ENCODE results near the gene ABCD4.
"Not testable (repeated sequence)": the region's sequence is repeated elsewhere in the genome, so short reads cannot be mapped to it uniquely, and the experiment has no call there.

Gene ABCD4

DNA sequence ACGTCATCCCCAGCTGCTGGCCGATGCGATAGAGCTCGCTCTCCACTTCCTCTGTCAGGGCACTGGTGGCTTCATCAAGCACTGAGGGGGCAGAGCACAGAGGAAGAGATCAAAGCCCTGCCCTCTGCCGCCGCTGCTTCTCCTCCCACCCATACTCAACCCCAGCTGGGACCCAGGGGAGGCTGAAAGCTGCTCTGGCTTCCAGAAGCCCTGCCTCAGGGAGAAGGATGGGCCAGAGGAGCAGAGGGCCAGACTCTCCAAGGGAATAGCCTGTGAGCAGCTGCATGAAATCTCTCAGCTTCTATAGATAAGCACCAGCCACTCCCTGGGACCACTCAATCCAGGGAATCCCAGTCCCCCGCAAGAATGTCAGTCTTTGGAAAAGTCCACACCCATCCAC is 16.0 kb downstream of the ABCD4 start:
- TF ChIP-seq, protein P1, sequence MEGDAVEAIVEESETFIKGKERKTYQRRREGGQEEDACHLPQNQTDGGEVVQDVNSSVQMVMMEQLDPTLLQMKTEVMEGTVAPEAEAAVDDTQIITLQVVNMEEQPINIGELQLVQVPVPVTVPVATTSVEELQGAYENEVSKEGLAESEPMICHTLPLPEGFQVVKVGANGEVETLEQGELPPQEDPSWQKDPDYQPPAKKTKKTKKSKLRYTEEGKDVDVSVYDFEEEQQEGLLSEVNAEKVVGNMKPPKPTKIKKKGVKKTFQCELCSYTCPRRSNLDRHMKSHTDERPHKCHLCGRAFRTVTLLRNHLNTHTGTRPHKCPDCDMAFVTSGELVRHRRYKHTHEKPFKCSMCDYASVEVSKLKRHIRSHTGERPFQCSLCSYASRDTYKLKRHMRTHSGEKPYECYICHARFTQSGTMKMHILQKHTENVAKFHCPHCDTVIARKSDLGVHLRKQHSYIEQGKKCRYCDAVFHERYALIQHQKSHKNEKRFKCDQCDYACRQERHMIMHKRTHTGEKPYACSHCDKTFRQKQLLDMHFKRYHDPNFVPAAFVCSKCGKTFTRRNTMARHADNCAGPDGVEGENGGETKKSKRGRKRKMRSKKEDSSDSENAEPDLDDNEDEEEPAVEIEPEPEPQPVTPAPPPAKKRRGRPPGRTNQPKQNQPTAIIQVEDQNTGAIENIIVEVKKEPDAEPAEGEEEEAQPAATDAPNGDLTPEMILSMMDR (IDR thresholded peaks at IDR 0.05; ENCODE audit: low read depth, low read length, missing control alignments): no peak
- DNase-seq: no peak
- H3K27me3 ChIP-seq (replicated peaks): no peaks in the 10 kb centered on the region
- H3K36me3 ChIP-seq (replicated peaks): peaks cover 40% of the 10 kb centered on the region
- no peak overlapping the region for H3K4me3 ChIP-seq (ENCODE audit: low read depth, low read length)
- no peak overlapping the region for H3K27ac ChIP-seq
- in situ Hi-C loops (cut with HindIII; ENCODE audit: low pct_ligation_motif_present, low sequenced_read_pairs): no loop called here

DNA sequence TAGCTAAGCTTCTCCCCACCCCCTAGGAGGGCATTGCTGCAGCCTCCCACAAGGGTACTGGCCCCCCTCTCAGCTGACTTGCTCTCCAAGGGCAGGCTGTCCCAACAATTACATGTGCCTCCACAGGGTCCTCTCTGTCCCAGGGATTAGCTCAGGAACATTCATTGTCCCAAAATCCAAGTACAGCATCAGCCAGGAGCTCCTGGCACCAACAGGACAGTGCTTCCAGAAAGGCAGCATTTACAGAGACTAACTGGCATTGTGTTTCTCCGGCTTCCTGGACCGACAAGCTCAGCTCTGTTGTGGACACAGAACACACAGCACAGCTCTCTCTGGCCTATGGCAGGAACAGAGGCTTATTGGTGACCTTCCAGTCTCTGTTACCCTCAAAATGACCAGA is 21.7 kb downstream of the ABCD4 start:
- in situ Hi-C loops (cut with HindIII; ENCODE audit: low pct_ligation_motif_present, low sequenced_read_pairs): no loop called here
- no peaks in the 10 kb centered on the region for H3K27me3 ChIP-seq (replicated peaks)
- peaks cover 11% of the 10 kb centered on the region for H3K36me3 ChIP-seq (replicated peaks)
- no peak overlapping the region for H3K4me3 ChIP-seq (ENCODE audit: low read depth, low read length)
- DNase-seq: no peak
- TF ChIP-seq, protein P1 (IDR thresholded peaks at IDR 0.05; ENCODE audit: low read depth, low read length, missing control alignments): no peak
- no peak overlapping the region for H3K27ac ChIP-seq

DNA sequence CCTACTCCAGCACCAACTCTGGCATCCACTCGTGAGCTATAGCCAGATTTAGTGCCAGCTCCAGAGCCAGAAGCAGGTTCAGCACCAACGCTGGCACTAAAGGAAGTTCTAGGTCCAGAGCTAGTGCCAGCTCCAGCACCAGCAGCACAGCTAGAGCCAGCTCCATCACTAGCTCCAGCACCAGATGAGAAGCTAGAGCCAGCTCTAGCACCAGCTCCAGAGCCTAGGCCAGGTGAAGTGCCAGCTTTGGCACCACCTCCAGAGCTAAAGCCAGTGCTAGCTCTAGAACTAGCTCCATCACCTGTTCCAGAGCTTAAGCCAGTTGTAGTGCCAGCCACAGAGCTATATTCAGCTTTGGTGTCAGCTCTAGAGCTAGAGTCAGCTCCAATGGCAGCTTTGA is 24.7 kb downstream of the ABCD4 start:
- Histone ChIP-seq H3K27me3 (replicated peaks) (no peaks in the 10 kb centered on the region), H3K27ac (no peak overlapping the region), H3K36me3 (replicated peaks) (no peaks in the 10 kb centered on the region), H3K4me3 (ENCODE audit: low read depth, low read length) (no peak overlapping the region)
- in situ Hi-C loops (cut with HindIII; ENCODE audit: low pct_ligation_motif_present, low sequenced_read_pairs): no loop called here
- TF ChIP-seq, protein P1 (IDR thresholded peaks at IDR 0.05; ENCODE audit: low read depth, low read length, missing control alignments): no peak
- DNase-seq: no peak

DNA sequence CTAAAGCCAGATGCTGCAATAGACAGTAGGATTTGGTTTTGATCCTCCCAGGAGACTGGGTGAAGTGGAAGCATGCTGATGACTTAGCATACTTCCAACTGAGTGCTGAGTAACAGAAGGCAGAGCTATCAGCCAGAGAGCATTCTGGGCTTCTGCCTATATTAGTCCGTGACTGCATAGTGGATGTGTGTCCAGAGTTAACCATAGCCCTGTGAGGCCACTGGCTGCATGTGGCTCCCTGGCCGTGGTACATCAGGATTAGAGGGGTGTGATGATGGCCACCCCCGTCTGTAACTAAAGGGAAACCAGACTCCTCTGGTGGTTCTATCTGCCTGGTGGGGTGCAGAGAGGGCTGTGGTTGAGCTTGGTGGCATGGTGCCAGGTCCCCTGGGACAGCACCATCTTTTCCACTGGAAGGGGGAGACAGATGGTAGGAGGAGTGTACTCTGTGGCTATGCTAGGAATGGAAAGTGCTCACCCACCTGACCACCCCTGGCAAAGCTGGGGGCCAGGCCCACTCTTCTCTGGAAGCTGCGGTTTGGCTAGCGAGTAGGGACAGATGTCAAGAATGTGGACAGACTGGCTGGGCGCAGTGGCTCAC is 27.4 kb downstream of the ABCD4 start:
- DNase-seq: peak; percentile 86
- in situ Hi-C loops (cut with HindIII; ENCODE audit: low pct_ligation_motif_present, low sequenced_read_pairs): no loop called here
- TF ChIP-seq, protein P1 (IDR thresholded peaks at IDR 0.05; ENCODE audit: low read depth, low read length, missing control alignments): no peak
- Histone ChIP-seq H3K36me3 (replicated peaks) (no peaks in the 10 kb centered on the region), H3K4me3 (ENCODE audit: low read depth, low read length) (no peak overlapping the region), H3K27ac (peak overlapping the region; percentile 36), H3K27me3 (replicated peaks) (no peaks in the 10 kb centered on the region)

DNA sequence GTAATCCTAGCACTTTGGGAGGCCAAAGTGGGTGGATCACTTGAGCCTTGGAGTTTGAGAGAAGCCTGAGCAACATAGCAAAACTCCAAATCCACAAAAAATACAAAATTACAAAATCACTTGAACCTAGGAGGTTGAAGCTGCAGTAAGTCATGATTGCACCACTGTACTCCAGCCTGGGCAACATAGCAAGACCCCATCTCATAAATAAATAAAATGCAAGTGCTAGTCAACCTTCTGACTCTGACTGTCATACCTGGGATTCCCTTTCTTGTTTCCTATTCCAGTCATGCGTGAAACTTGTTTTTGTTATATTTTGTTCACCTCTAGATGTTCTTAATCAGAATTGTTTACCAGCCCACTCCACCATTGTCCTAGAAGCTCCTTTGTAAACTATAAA is 31.4 kb downstream of the ABCD4 start:
- Histone ChIP-seq H3K27me3 (replicated peaks) (no peaks in the 10 kb centered on the region), H3K36me3 (replicated peaks) (no peaks in the 10 kb centered on the region), H3K27ac (no peak overlapping the region), H3K4me3 (ENCODE audit: low read depth, low read length) (no peak overlapping the region)
- in situ Hi-C loops (cut with HindIII; ENCODE audit: low pct_ligation_motif_present, low sequenced_read_pairs): no loop called here
- DNase-seq: no peak
- TF ChIP-seq, protein P1 (IDR thresholded peaks at IDR 0.05; ENCODE audit: low read depth, low read length, missing control alignments): no peak

DNA sequence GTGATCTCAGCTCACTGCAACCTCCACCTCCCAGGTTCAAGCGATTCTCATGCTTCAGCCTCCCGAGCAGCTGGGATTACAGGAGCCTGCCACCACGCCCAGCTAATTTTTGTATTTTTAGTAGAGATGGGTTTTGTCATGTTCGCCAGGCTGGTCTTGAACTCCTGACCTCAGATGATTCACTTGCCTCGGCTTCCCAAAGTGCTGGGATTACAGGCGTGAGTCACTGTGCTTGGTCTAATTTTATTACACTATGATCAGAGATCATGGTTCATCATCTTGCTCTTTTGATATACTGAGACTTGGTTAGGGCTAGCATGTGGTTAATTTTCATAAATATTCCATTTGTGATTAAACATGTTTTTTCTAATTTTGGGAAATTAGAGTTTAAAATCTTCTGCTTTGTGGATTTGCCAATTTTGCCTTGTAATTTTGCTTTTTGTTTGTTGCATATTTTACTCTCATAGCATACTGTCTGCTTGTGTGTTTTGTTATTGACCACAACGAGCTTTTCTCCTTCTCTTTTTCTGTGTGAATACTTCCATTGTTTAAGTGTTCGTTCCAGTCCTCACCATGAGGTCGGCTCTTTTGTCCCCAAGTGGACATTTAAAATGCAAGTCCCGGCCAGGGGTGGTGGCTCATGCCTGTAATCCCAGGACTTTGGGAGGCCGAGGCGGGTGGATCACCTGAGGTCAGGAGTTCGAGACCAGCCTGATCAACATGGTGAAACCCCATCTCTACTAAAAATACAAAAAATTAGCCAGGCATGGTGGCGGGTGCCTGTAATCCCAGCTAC is 32.2 kb downstream of the ABCD4 start:
- peak; percentile 93 for DNase-seq
- H3K27me3 ChIP-seq (replicated peaks); H3K36me3 ChIP-seq (replicated peaks); H3K4me3 ChIP-seq (ENCODE audit: low read depth, low read length); in situ Hi-C loops (cut with HindIII; ENCODE audit: low pct_ligation_motif_present, low sequenced_read_pairs): not testable (repeated sequence)
- H3K27ac ChIP-seq: peak overlapping the region; percentile 80

All from brain microvascular endothelial cell (primary cell).